BLaER1 treated with 17β-estradiol and CSF1 and Interleukin-3, amounts not matched to agents 10 nM and 100 nM (cell line): ENCODE results near the gene NPIPB8.
A peak's percentile ranks its signal among the peaks of the same experiment; 100 is the strongest.
"Not testable (repeated sequence)": the region's sequence is repeated elsewhere in the genome, so short reads cannot be mapped to it uniquely, and the experiment has no call there.

Experiments
- H3K27ac ChIP-seq, 11 experiments: shearing (Covaris generic); formaldehyde crosslinking; 2 replicates each; pipeline ENCODE4 v1.8.1; 2022
- H3K27me3 ChIP-seq, 11 experiments: shearing (Covaris generic); formaldehyde crosslinking; 2 replicates each; pipeline ENCODE4 v1.8.1; 2022
- H3K36me3 ChIP-seq, 11 experiments: shearing (Covaris generic); formaldehyde crosslinking; 2 replicates each; pipeline ENCODE4 v1.8.1; 2022
- H3K4me1 ChIP-seq, 10 experiments: shearing (Covaris generic); formaldehyde crosslinking; 2 replicates each; pipeline ENCODE4 v1.8.1; 2022
- H3K4me2 ChIP-seq, 11 experiments: shearing (Covaris generic); formaldehyde crosslinking; 2 replicates each; pipeline ENCODE4 v1.8.1; 2022
- H3K4me3 ChIP-seq, 10 experiments: shearing (Covaris generic); formaldehyde crosslinking; 2 replicates each; pipeline ENCODE4 v1.8.1; 2022
- H3K9ac ChIP-seq, 11 experiments: shearing (Covaris generic); formaldehyde crosslinking; 2 replicates each; pipeline ENCODE4 v1.8.1; 2022
- H3K9me3 ChIP-seq, 11 experiments: shearing (Covaris generic); formaldehyde crosslinking; replicated peaks in 1 of 11; 2 replicates each; pipeline ENCODE4 v1.8.1; 2022
- H4K20me1 ChIP-seq, 11 experiments: shearing (Covaris generic); formaldehyde crosslinking; 2 replicates each; pipeline ENCODE4 v1.8.1; 2022
- Cebpa-rat ChIP-seq, 11 experiments: shearing (Covaris generic); IDR thresholded peaks; 2 replicates each; pipeline ENCODE4 v1.8.1; 2022

NPIPB8 gene

DNA sequence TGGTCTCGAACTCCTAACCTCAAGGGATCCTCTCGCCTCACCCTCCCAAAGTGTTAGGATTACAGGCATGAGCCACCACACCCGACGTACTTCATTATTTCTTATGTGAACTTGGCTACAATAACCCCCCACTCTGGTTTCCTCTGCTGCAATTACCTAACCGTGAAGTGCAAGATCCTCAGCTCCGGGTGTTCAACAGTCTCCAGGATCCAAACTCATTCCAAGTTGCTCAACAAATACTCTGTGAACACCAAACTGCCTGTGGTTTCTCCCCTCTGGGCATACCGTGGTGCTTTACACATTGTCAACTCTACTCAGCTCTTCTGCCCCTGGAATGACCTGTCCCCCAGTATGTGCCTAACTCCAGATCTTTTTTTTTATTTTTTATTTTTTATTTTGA, 21.2 kb upstream of the NPIPB8 start:
- peak overlapping the region; percentile 70 to 94 (median 85) for H3K4me2 ChIP-seq
- H3K9me3 ChIP-seq = no peaks in the 10 kb centered on the region
- no peaks in the 10 kb centered on the region for H3K27me3 ChIP-seq
- H3K9ac ChIP-seq = peak overlapping the region; percentile 65 to 87 (median 80); a peak in 20 of 22 replicates
- TF ChIP-seq Cebpa-rat (IDR thresholded peaks at IDR 0.05) = peak in 8 of 11 experiments; percentile 7 to 83 (median 70); a peak in 10 of 22 replicates
- no peaks in the 10 kb centered on the region for H4K20me1 ChIP-seq
- peak overlapping the region in 3 of 10 experiments; percentile 11 to 58 (median 45); a peak in 3 of 20 replicates for H3K4me3 ChIP-seq
- H3K36me3 ChIP-seq = peaks cover 0 to 25% (median 7%) of the 10 kb centered on the region in 11 experiments; a peak in 11 of 22 replicates
- H3K4me1 ChIP-seq = peaks cover 40 to 61% (median 53%) of the 10 kb centered on the region in 10 experiments
- H3K27ac ChIP-seq = peak overlapping the region in 10 of 11 experiments; percentile 84 to 97 (median 94); a peak in 21 of 22 replicates

DNA sequence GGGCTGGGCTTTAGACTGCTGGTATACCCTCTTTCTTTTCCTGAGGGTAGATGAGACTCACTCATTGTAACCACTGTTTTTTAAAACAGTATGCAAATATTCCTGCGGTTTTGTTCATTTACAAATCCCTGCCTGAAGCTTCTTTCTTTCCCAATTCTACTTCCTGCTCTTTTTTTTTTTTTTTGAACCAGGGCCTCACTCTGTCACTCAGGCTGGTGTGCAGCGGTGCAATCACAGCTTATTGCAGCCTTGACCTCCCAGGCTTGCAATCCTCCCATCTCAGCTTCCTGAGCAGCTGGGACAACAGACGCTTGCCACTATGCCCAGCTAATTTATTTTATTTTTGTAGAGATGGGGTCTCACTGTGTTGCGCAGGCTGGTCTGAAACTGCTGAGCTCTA, 20.0 kb upstream of the NPIPB8 start:
- peaks cover 0 to 25% (median 7%) of the 10 kb centered on the region in 11 experiments; a peak in 11 of 22 replicates for H3K36me3 ChIP-seq
- H3K4me2 ChIP-seq = peak overlapping the region; percentile 70 to 94 (median 85)
- TF ChIP-seq Cebpa-rat (IDR thresholded peaks at IDR 0.05) = peak; percentile 36 to 100 (median 97); a peak in 20 of 22 replicates
- H3K9me3 ChIP-seq = no peaks in the 10 kb centered on the region
- peaks cover 47 to 66% (median 59%) of the 10 kb centered on the region in 10 experiments for H3K4me1 ChIP-seq
- no peaks in the 10 kb centered on the region for H4K20me1 ChIP-seq
- no peaks in the 10 kb centered on the region for H3K27me3 ChIP-seq
- H3K4me3 ChIP-seq = peak overlapping the region in 9 of 10 experiments; percentile 13 to 58 (median 35); a peak in 12 of 20 replicates
- H3K9ac ChIP-seq = peak overlapping the region; percentile 65 to 87 (median 80); a peak in 21 of 22 replicates
- H3K27ac ChIP-seq = peak overlapping the region; percentile 53 to 97 (median 93)

DNA sequence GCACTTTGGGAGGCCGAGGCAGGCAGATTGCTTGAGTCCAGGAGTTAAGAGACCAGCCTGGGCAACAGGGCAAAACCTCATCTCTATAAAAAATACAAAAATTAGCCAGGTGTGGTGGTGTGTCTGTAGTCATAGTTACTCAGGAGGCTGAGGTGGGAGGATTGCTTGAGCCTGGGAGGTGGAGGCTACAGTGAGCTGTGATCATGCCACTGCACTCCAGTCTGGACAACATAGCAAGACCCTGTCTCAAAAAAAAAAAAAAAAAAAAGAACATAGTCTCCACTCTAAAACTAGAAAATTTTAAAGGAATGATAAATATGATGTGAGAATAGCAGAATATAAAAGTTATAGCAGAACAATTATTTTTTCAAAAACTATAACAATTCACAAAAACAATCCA, 17.5 kb upstream of the NPIPB8 start:
- H3K27me3 ChIP-seq, H4K20me1 ChIP-seq, H3K9me3 ChIP-seq: not testable (repeated sequence)
- peak overlapping the region in 5 of 11 experiments; percentile 63 to 79 (median 76); a peak in 8 of 22 replicates for H3K4me2 ChIP-seq
- H3K9ac ChIP-seq = peak overlapping the region in 2 of 11 experiments; percentile 27 to 85; a peak in 2 of 22 replicates
- H3K4me3 ChIP-seq = peak overlapping the region in 1 of 10 experiments; percentile 4; a peak in 1 of 20 replicates
- peak overlapping the region in 8 of 11 experiments; percentile 5 to 96 (median 84); a peak in 13 of 22 replicates for H3K27ac ChIP-seq
- peaks cover 48 to 77% (median 59%) of the 10 kb centered on the region in 10 experiments for H3K4me1 ChIP-seq
- H3K36me3 ChIP-seq = peaks cover 0 to 25% (median 7%) of the 10 kb centered on the region in 11 experiments; a peak in 11 of 22 replicates

DNA sequence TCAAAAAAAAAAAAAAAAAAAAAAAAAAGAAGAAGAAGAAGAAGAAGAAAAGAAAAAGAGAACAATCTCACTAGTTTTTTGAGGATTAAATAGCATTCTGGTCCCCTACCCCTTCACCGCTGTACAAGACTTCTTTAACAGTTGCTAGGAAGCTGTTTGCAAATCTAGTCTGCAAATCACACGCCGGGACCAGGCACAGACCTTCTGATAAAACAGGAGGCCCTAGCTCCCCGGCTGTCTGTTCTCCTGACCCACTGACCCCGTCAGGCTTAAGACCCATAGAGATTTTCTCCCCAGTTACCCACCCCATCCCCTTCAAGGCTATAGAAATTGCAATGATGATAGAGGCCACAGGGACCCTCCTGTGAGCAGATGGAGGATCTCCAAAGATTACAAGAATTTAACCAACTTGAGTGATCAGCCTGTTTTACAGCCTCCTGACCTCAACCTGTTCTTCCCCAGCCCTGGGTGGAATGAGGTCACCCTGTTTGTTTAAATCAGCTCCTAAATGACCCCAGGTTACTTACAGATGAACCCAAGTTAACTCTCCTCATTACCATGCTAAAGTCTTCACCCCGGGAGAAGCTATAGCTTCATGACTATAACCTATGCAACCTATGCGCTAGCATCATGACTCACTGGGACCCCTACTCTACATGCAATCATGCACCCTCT, 16.2 kb upstream of the NPIPB8 start:
- Histone ChIP-seq H3K27ac (peak overlapping the region in 9 of 11 experiments; percentile 64 to 96 (median 86); a peak in 18 of 22 replicates), H3K4me1 (peaks cover 37 to 66% (median 49%) of the 10 kb centered on the region in 10 experiments), H3K4me3 (peak overlapping the region; percentile 45 to 71 (median 62); a peak in 17 of 20 replicates), H3K9ac (peak overlapping the region; percentile 70 to 85 (median 82); a peak in 19 of 22 replicates), H4K20me1 (no peaks in the 10 kb centered on the region), H3K4me2 (peak overlapping the region; percentile 63 to 79 (median 75)), H3K36me3 (peaks cover 0 to 25% (median 7%) of the 10 kb centered on the region in 11 experiments; a peak in 11 of 22 replicates), H3K9me3 (0 out of 22 replicates have a peak, but pooled peaks cover 0 to 3% (median 0%) of the 10 kb centered on the region in 11 experiments), H3K27me3 (no peaks in the 10 kb centered on the region)
- TF ChIP-seq Cebpa-rat (IDR thresholded peaks at IDR 0.05) = no peak

DNA sequence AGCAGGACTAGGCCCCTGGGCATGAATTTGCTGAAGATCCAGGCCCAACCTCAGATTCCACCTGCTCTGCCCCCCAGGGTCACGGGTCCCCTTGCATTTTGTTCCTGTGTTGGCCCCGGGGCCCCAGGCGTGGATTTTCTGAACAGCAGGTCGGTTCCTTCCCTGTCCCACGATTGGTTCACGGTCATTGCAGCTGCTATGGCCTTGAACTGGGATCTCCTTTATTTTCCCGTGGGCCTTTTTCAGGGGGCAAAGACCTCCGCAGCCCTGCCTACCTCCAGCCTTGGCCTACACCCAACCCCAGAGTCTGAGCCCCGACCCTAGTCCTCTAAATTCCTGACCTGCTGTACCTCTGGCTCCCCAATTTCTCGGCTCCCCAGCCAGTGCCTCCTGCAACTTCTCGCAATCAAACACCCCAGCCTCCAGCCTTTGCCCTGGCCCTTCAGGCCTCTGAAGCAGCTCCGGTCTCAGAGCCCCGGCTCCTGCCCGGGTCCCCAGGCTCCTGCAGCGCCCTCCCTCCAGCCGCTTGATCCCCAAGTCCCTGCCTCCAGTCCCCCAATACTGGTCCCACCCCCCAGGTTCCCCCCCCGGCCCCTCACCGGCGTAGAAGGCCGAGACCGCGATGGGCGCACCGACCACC, 15.2 kb upstream of the NPIPB8 start:
- H3K9me3 ChIP-seq, H3K27me3 ChIP-seq, H4K20me1 ChIP-seq: not testable (repeated sequence)
- peak overlapping the region; percentile 63 to 79 (median 75) for H3K4me2 ChIP-seq
- peak overlapping the region; percentile 45 to 71 (median 62) for H3K4me3 ChIP-seq
- H3K4me1 ChIP-seq = peaks cover 26 to 56% (median 38%) of the 10 kb centered on the region in 10 experiments
- H3K27ac ChIP-seq = peak overlapping the region; percentile 56 to 96 (median 85); a peak in 21 of 22 replicates
- peaks cover 0 to 25% (median 7%) of the 10 kb centered on the region in 11 experiments; a peak in 11 of 22 replicates for H3K36me3 ChIP-seq
- peak overlapping the region; percentile 70 to 85 (median 82); a peak in 21 of 22 replicates for H3K9ac ChIP-seq

DNA sequence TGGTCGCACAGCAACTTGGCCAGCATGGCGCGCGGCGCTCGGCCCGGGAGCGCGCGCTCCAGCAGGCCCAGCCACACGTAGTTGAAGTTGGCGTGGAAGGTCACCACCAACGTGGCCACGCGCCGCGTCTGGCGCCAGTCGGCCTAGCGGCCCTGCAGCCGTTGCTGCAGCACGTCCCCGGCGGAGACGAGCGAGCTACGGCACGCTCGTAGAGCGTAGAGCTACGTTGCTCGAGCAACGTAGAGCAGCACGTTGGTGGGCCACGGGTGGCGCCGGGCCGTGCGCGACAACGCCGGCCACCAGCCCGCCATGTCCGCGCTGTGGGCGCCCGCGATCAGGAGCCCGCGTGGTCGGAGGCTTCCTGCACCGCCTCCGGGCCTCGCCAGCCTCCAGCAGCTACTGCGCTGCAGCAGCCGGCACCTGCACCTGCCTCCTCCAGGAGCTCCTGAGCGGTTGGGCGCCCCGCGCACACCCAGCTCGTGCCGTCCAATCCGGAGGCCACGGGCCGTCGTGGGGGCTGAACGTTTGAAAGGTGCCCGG, 14.6 kb upstream of the NPIPB8 start:
- H3K27ac ChIP-seq = peak overlapping the region; percentile 29 to 96 (median 85); a peak in 21 of 22 replicates
- no peaks in the 10 kb centered on the region for H3K27me3 ChIP-seq
- peak overlapping the region; percentile 65 to 85 (median 82); a peak in 21 of 22 replicates for H3K9ac ChIP-seq
- no peaks in the 10 kb centered on the region for H4K20me1 ChIP-seq
- H3K4me2 ChIP-seq = peak overlapping the region; percentile 63 to 79 (median 75)
- H3K36me3 ChIP-seq = peaks cover 0 to 25% (median 7%) of the 10 kb centered on the region in 11 experiments; a peak in 11 of 22 replicates
- H3K4me3 ChIP-seq = peak overlapping the region; percentile 45 to 71 (median 62)
- peaks cover 20 to 50% (median 33%) of the 10 kb centered on the region in 10 experiments for H3K4me1 ChIP-seq
- H3K9me3 ChIP-seq = 0 out of 22 replicates have a peak, but pooled peaks cover 0 to 3% (median 0%) of the 10 kb centered on the region in 11 experiments
- no peak for TF ChIP-seq Cebpa-rat (IDR thresholded peaks at IDR 0.05)

DNA sequence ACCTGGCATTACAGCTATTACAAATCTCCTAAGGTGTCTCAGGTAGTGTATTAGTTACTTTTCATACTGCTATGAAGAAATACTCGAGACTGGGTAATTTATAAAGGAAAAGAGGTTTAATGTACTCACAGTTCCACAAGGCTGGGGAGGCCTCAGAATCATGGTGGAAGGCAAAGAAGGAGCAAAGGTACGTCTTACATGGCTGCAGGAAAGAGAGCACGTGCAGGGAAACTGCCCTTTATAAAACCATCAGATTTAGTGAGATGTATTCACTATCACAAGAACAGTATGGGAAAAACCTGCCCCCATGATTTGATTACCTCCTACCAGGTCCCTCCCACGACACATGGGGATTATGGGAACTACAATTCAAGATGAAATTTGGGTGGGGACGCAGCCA, 7.0 kb upstream of the NPIPB8 start:
- H4K20me1 ChIP-seq, H3K36me3 ChIP-seq: not testable (repeated sequence)

DNA sequence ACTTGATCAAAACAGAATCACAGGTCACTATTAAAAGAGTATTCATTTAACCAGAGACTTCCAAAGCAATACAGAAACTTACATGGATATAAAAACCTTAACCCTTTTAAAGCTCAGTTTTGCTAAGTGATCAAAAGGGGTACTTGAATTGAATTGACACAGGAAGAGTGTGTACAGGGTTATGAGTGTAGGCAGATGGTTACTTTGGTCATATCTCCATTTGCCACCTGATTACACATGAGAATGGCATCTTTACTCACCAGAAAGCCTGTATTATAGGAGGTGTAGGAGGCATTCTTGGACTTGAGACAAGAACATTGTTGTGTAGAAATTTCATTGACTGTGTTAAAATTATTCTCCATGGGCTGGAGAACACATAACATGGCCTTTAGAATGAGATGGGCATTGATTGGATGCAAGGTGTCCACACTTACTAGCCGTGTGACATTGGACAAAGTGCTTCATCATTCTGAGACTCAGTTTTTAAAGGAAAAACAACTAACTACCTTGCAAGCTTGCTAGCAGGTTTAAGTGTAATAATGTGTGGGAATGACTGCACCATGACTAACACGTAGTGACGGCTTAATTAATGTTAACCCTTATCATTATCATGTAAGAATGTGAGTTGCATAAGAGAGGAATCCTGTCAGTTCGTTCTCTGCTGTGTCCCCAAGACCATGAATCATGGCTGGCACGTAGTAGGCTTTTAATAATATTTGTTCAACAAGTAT, 1.6 kb upstream of the NPIPB8 start:
- not testable (repeated sequence) for H3K27ac ChIP-seq, H3K4me1 ChIP-seq, H3K9me3 ChIP-seq, H3K27me3 ChIP-seq, H4K20me1 ChIP-seq, H3K4me2 ChIP-seq, H3K4me3 ChIP-seq, H3K9ac ChIP-seq, H3K36me3 ChIP-seq

More for the DNA sequence above, 7.0 kb upstream of the NPIPB8 start:
- H3K9ac ChIP-seq, H3K27ac ChIP-seq, H3K4me1 ChIP-seq, H3K27me3 ChIP-seq, H3K4me3 ChIP-seq, H3K4me2 ChIP-seq, H3K9me3 ChIP-seq: not testable (repeated sequence)

DNA sequence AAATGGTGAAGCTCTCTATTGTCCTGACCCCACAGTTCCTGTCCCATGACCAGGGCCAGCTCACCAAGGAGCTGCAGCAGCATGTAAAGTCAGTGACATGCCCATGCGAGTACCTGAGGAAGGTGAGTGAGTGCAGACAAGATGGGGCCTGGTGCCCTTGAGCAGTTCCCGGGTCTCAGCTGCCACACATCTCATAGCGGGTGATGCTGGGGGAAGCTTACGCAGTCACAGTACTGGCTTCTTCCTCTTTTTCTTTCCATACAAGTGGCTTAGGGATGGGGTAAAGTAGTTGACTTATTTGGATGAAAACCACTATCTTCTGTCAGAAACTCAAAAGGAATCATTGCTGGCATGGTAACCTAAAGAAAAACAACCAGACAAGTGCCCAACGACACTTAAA, 494 bp downstream of the NPIPB8 start:
- H3K27me3 ChIP-seq, H3K9ac ChIP-seq, H3K4me2 ChIP-seq, H4K20me1 ChIP-seq, H3K4me3 ChIP-seq, H3K9me3 ChIP-seq, H3K36me3 ChIP-seq, H3K4me1 ChIP-seq, H3K27ac ChIP-seq: not testable (repeated sequence)

DNA sequence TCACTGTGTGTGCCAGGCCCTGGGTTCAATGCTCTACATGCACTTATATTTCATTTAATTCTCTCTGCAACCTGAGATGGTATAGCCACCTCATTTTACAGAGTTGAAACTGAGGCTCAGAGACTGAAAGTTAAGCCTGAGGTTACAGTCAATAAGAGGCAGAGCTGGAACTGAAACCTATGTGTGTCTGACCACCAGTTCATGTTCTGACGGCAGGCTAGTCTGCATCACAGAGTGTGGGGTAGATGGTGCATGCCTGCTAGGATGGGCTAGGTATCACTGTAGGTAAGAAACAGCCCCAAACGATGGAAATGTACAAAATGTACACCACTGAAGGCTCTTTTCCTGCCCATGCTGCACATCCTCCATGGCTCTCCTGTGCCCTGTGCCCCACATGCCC, 2.1 kb downstream of the NPIPB8 start:
- H3K4me1 ChIP-seq, H3K27me3 ChIP-seq, H3K4me3 ChIP-seq, H4K20me1 ChIP-seq, H3K9ac ChIP-seq, H3K27ac ChIP-seq, H3K4me2 ChIP-seq, H3K9me3 ChIP-seq, H3K36me3 ChIP-seq: not testable (repeated sequence)

DNA sequence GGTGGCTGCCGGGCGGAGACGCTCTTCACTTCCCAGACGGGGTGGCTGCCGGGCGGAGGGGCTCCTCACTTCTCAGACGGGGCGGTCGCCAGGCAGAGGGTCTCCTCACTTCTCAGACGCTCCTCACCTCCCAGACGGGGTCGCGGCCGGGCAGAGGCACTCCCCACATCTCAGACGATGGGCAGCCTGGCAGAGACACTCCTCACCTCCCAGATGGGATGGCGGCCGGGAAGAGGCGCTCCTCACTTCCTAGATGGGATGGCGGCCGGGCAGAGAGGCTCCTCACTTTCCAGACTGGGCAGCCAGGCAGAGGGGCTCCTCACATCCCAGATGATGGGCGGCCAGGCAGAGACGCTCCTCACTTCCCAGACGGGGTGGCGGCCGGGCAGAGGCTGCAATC, 28.4 kb downstream of the NPIPB8 start:
- not testable (repeated sequence) for H3K36me3 ChIP-seq, H3K9ac ChIP-seq, H4K20me1 ChIP-seq, H3K4me1 ChIP-seq, H3K27ac ChIP-seq, H3K9me3 ChIP-seq, H3K27me3 ChIP-seq, H3K4me2 ChIP-seq, H3K4me3 ChIP-seq

DNA sequence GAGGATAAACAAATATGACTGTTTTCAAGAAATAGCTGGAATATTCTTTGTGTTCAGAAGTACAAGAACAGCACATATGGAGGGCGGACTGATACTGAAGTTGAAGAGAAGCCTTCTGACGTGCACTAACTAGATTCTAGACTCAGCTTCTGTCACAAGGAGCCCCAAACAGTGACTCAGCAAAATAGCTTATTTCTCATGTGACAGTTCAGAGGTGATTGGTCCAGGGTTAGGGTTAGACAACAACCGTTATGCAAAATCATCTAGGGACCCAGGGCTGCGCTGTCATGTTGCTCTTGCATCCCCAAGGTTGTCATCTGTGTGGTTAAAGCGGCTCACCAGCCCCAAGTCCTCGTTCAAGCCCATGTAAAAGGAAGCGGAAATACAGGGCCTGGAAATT, 29.6 kb downstream of the NPIPB8 start:
- not testable (repeated sequence) for H3K27ac ChIP-seq, H3K4me2 ChIP-seq, H3K9ac ChIP-seq, H4K20me1 ChIP-seq, H3K4me3 ChIP-seq, H3K9me3 ChIP-seq, H3K36me3 ChIP-seq, H3K4me1 ChIP-seq, H3K27me3 ChIP-seq
